Fibroblast of lung (primary cell): ENCODE results near the gene SEMA5B. TPM values are rescaled to one million over a fixed set of nuclear protein-coding genes. Genes with fewer than 3 reads are reported as not detected.

ENCODE experiments used
- DNase-seq, 2 donors: peaks; one replicate each; pipeline versions ENCODE4 v3.0.0 to v3.0.0-alpha.2; 2010; ENCODE audit warnings: low read depth in 2 of 2
- H2AFZ ChIP-seq: 2 replicates; pipeline ENCODE4 v1.5.1; 2012; ENCODE audit warnings: low read length, control low read depth, inconsistent platforms
- H3K27ac ChIP-seq: 2 replicates; pipeline ENCODE4 v1.5.1; 2011; ENCODE audit warnings: low read length, control low read depth; ENCODE audit not compliant: insufficient read depth
- H3K27me3 ChIP-seq: 2 replicates; pipeline ENCODE4 v1.5.1; 2011; ENCODE audit warnings: mild to moderate bottlenecking, low read length; ENCODE audit not compliant: control insufficient read depth, insufficient read depth
- H3K36me3 ChIP-seq: 2 replicates; pipeline ENCODE4 v1.5.1; 2011; ENCODE audit warnings: low read length; ENCODE audit not compliant: control insufficient read depth, insufficient read depth
- H3K4me1 ChIP-seq: 2 replicates; pipeline ENCODE4 v1.5.1; 2011; ENCODE audit warnings: low read length; ENCODE audit not compliant: control insufficient read depth, insufficient read depth; ENCODE audit errors: extremely low read depth
- H3K4me2 ChIP-seq: 2 replicates; pipeline ENCODE4 v1.5.1; 2011; ENCODE audit warnings: low read length, control low read depth; ENCODE audit not compliant: insufficient read depth; ENCODE audit errors: extremely low read depth
- H3K4me3 ChIP-seq, 4 experiments: fragments of 200-600 bp in 1 of 4; sonication (generic) in 1 of 4; replicated peaks in 1 of 4; 2 replicates each; pipeline ENCODE4 v1.5.1; 2011 to 2016; ENCODE audit warnings: low read length in 4 of 4, low read depth in 3 of 4, mild to moderate bottlenecking in 3 of 4, control low read depth in 2 of 4, inconsistent platforms in 1 of 4, mixed read lengths in 1 of 4; ENCODE audit not compliant: insufficient read depth in 1 of 4; ENCODE audit errors: control extremely low read depth in 1 of 4
- H3K79me2 ChIP-seq: 2 replicates; pipeline ENCODE4 v1.5.1; 2012; ENCODE audit warnings: mild to moderate bottlenecking, low read length, inconsistent platforms; ENCODE audit not compliant: control insufficient read depth, insufficient read depth
- H3K9ac ChIP-seq: 2 replicates; pipeline ENCODE4 v1.5.1; 2011; ENCODE audit warnings: mild to moderate bottlenecking, low read length, control low read depth; ENCODE audit not compliant: insufficient read depth
- H3K9me3 ChIP-seq: 2 replicates; pipeline ENCODE4 v1.5.1; 2012; ENCODE audit warnings: low read depth, low read length; ENCODE audit not compliant: control insufficient read depth, insufficient read depth
- H4K20me1 ChIP-seq: 2 replicates; pipeline ENCODE4 v1.5.1; 2011; ENCODE audit warnings: low read length; ENCODE audit not compliant: control insufficient read depth, insufficient read depth; ENCODE audit errors: extremely low read depth
- EZH2 ChIP-seq: IDR thresholded peaks from 2 replicates; pipeline ENCODE4 v1.5.1; 2012; ENCODE audit warnings: low read length, control low read depth, mild to moderate bottlenecking; ENCODE audit errors: missing control alignments
- polyA plus RNA-seq, 2 donors: library from polyadenylated mRNA; depleted of rRNA in 1 of 2; stranded (reverse) in 1 of 2; unstranded in 1 of 2; fragments of >200 nt; gene quantifications; 2 replicates each; pipeline ENCODE4 v1.2.1, GENCODE V29; 2011 to 2012; ENCODE audit warnings: missing spikeins in 1 of 2
- total RNA-seq: library from RNA; depleted of rRNA; stranded (reverse); fragments of >200 nt; gene quantifications from 2 replicates; pipeline ENCODE4 v1.2.1, GENCODE V29; 2014
- TF ChIP-seq, protein P1 (sequence below), 2 donors: IDR thresholded peaks in 1 of 2; conservative IDR thresholded peaks in 1 of 2; 1 replicate in 1 of 2; 2 replicates in 1 of 2; pipeline ENCODE4 v1.5.1; 2011 to 2012; ENCODE audit warnings: low read length in 2 of 2, control low read depth in 1 of 2, inconsistent platforms in 1 of 2, low read depth in 1 of 2, mild to moderate bottlenecking in 1 of 2

SEMA5B gene
- total and polyA plus RNA-seq, 2 donors (not counting 1 experiment from before 2014, with no cell fraction given): not detected

DNA sequence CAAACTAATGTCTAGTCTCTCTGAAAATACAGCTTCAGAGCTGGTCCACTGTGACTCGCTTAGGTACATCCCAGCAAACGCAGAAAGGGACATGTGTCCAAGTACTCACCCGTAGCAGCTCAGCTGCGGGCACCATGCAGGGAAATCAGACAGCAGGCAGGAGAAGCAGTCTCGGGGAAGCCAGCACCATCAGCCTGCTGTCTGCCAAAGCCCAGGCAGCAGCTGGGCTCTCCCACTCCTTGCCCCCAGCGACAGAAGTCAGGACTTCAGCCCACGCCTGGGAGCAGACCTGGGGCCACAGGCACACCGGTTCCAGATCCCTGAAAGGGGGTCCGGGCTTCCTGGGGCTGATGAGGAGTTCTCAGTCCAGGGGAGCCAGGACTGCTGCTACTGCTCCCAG is 34.9 kb downstream of the SEMA5B start:
- H3K9ac ChIP-seq: no peak overlapping the region
- H3K27me3 ChIP-seq: peaks cover 37% of the 10 kb centered on the region

DNA sequence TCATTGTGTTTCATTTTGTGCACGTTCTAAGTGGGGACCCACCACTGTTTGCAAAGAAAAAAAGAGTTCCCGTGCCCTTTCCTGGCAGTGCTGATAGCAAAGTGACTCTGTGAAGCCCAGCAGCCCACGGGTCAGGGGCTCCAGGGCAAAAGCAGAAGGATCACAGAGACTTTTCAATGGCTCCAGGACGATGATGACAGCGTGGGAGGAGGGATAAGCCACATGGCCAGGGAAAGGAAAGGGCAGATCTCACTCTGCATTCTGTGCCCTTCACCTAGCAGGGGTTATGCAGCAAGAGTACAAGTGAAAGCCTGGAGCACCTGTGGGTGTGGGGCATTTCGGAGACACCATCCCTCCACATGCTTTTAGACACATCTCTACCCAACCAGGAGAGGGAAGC is 35.4 kb downstream of the SEMA5B start:
- H3K36me3 ChIP-seq: no peaks in the 10 kb centered on the region
- H3K27ac ChIP-seq: no peak overlapping the region
- no peak overlapping the region for H3K4me2 ChIP-seq
- H4K20me1 ChIP-seq: no peaks in the 10 kb centered on the region
- H2AFZ ChIP-seq: no peak overlapping the region
- H3K9ac ChIP-seq: no peak overlapping the region
- H3K9me3 ChIP-seq: no peaks in the 10 kb centered on the region
- TF ChIP-seq, protein P1, sequence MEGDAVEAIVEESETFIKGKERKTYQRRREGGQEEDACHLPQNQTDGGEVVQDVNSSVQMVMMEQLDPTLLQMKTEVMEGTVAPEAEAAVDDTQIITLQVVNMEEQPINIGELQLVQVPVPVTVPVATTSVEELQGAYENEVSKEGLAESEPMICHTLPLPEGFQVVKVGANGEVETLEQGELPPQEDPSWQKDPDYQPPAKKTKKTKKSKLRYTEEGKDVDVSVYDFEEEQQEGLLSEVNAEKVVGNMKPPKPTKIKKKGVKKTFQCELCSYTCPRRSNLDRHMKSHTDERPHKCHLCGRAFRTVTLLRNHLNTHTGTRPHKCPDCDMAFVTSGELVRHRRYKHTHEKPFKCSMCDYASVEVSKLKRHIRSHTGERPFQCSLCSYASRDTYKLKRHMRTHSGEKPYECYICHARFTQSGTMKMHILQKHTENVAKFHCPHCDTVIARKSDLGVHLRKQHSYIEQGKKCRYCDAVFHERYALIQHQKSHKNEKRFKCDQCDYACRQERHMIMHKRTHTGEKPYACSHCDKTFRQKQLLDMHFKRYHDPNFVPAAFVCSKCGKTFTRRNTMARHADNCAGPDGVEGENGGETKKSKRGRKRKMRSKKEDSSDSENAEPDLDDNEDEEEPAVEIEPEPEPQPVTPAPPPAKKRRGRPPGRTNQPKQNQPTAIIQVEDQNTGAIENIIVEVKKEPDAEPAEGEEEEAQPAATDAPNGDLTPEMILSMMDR (conservative IDR thresholded peaks at IDR 0.05 in 1 of 2, IDR thresholded peaks at IDR 0.05 in 1 of 2; ENCODE audit: low read depth in 1 of 2, low read length in 2 of 2): no peak
- TF ChIP-seq EZH2: no peak
- H3K79me2 ChIP-seq: no peaks in the 10 kb centered on the region
- H3K4me3 ChIP-seq: no peak overlapping the region
- no peaks in the 10 kb centered on the region for H3K4me1 ChIP-seq
- no peak for DNase-seq
- H3K27me3 ChIP-seq: peaks cover 41% of the 10 kb centered on the region

More for the DNA sequence above, 34.9 kb downstream of the SEMA5B start:
- H3K4me3 ChIP-seq: no peak overlapping the region
- no peak for TF ChIP-seq EZH2
- TF ChIP-seq, protein P1 (conservative IDR thresholded peaks at IDR 0.05 in 1 of 2, IDR thresholded peaks at IDR 0.05 in 1 of 2; ENCODE audit: low read depth in 1 of 2, low read length in 2 of 2): no peak
- no peak for DNase-seq
- no peaks in the 10 kb centered on the region for H3K4me1 ChIP-seq
- H4K20me1 ChIP-seq: no peaks in the 10 kb centered on the region
- no peak overlapping the region for H3K27ac ChIP-seq
- H3K36me3 ChIP-seq: no peaks in the 10 kb centered on the region
- no peaks in the 10 kb centered on the region for H3K9me3 ChIP-seq
- H3K4me2 ChIP-seq: no peak overlapping the region
- H3K79me2 ChIP-seq: no peaks in the 10 kb centered on the region
- H2AFZ ChIP-seq: no peak overlapping the region

- H3K9ac ChIP-seq: no peak overlapping the region
- no peak overlapping the region for H3K4me3 ChIP-seq
- H3K36me3 ChIP-seq: no peaks in the 10 kb centered on the region
- H3K79me2 ChIP-seq: no peaks in the 10 kb centered on the region
- no peaks in the 10 kb centered on the region for H4K20me1 ChIP-seq
- H3K4me2 ChIP-seq: no peak overlapping the region
- peaks cover 45% of the 10 kb centered on the region for H3K27me3 ChIP-seq
- TF ChIP-seq EZH2: no peak
- TF ChIP-seq, protein P1 (conservative IDR thresholded peaks at IDR 0.05 in 1 of 2, IDR thresholded peaks at IDR 0.05 in 1 of 2; ENCODE audit: low read depth in 1 of 2, low read length in 2 of 2): no peak
- H3K4me1 ChIP-seq: no peaks in the 10 kb centered on the region
- no peak overlapping the region for H2AFZ ChIP-seq
- no peak for DNase-seq
- no peak overlapping the region for H3K27ac ChIP-seq
- no peaks in the 10 kb centered on the region for H3K9me3 ChIP-seq
Observed at GRCh38 chr3:122991236-122991985, 36.2 kb downstream of the SEMA5B start.
